ENCODE results near the gene COX5A.

COX5A gene

GRCh38 chr15:74977599-74977998 is 39.7 kb upstream of the COX5A start:
- H3K4me3 ChIP-seq (ENCODE audit: low read depth, low read length): no peak overlapping the region
- no peak for DNase-seq (ENCODE audit: low read depth)
- no peak for TF ChIP-seq MYC (IDR thresholded peaks at IDR 0.05; ENCODE audit: low read depth, low read length)
- no peak for TF ChIP-seq CTCF (IDR thresholded peaks at IDR 0.05; ENCODE audit: low read depth, low read length)
- TF ChIP-seq POLR2A (IDR thresholded peaks at IDR 0.05; ENCODE audit: extremely low read depth, insufficient read length): no peak

GRCh38 chr15:74976159-74976558 is 38.3 kb upstream of the COX5A start:
- TF ChIP-seq CTCF (IDR thresholded peaks at IDR 0.05; ENCODE audit: low read depth, low read length): no peak
- TF ChIP-seq MAX (IDR thresholded peaks at IDR 0.05; ENCODE audit: low read depth, low read length): no peak
- TF ChIP-seq MYC (IDR thresholded peaks at IDR 0.05; ENCODE audit: low read depth, low read length): no peak
- no peak for TF ChIP-seq POLR2A (IDR thresholded peaks at IDR 0.05; ENCODE audit: extremely low read depth, insufficient read length)
- no peak for DNase-seq (ENCODE audit: low read depth)
- H3K4me3 ChIP-seq (ENCODE audit: low read depth, low read length): no peak overlapping the region

GRCh38 chr15:74967670-74968069 is 29.8 kb upstream of the COX5A start:
- TF ChIP-seq MAX (IDR thresholded peaks at IDR 0.05; ENCODE audit: low read depth, low read length) (no peak), CTCF (IDR thresholded peaks at IDR 0.05; ENCODE audit: low read depth, low read length) (no peak), MYC (IDR thresholded peaks at IDR 0.05; ENCODE audit: low read depth, low read length) (no peak), POLR2A (IDR thresholded peaks at IDR 0.05; ENCODE audit: extremely low read depth, insufficient read length) (no peak)
- H3K4me3 ChIP-seq (ENCODE audit: low read depth, low read length): no peak overlapping the region
- DNase-seq (ENCODE audit: low read depth): no peak

- TF ChIP-seq MAX (IDR thresholded peaks at IDR 0.05; ENCODE audit: low read depth, low read length) (no peak), POLR2A (IDR thresholded peaks at IDR 0.05; ENCODE audit: extremely low read depth, insufficient read length) (no peak), CTCF (IDR thresholded peaks at IDR 0.05; ENCODE audit: low read depth, low read length) (no peak), MYC (IDR thresholded peaks at IDR 0.05; ENCODE audit: low read depth, low read length) (no peak)
- DNase-seq (ENCODE audit: low read depth): no peak
- no peak overlapping the region for H3K4me3 ChIP-seq (ENCODE audit: low read depth, low read length)
Observed at GRCh38 chr15:74964794-74965193, 26.9 kb upstream of the COX5A start.

GRCh38 chr15:74963213-74963612 is 25.3 kb upstream of the COX5A start:
- no peak overlapping the region for H3K4me3 ChIP-seq (ENCODE audit: low read depth, low read length)
- DNase-seq (ENCODE audit: low read depth): no peak
- TF ChIP-seq CTCF (IDR thresholded peaks at IDR 0.05; ENCODE audit: low read depth, low read length) (no peak), MYC (IDR thresholded peaks at IDR 0.05; ENCODE audit: low read depth, low read length) (no peak), POLR2A (IDR thresholded peaks at IDR 0.05; ENCODE audit: extremely low read depth, insufficient read length) (no peak), MAX (IDR thresholded peaks at IDR 0.05; ENCODE audit: low read depth, low read length) (no peak)

- TF ChIP-seq MYC (IDR thresholded peaks at IDR 0.05; ENCODE audit: low read depth, low read length) (no peak), POLR2A (IDR thresholded peaks at IDR 0.05; ENCODE audit: extremely low read depth, insufficient read length) (no peak), MAX (IDR thresholded peaks at IDR 0.05; ENCODE audit: low read depth, low read length) (no peak), CTCF (IDR thresholded peaks at IDR 0.05; ENCODE audit: low read depth, low read length) (no peak)
- H3K4me3 ChIP-seq (ENCODE audit: low read depth, low read length): no peak overlapping the region
- DNase-seq (ENCODE audit: low read depth): no peak
Observed at GRCh38 chr15:74962671-74963070, 24.8 kb upstream of the COX5A start.

All from NB4 (cell line).